ENCODE measurements around the gene RPS24. TPM values are rescaled to one million over a fixed set of nuclear protein-coding genes. Genes with fewer than 3 reads are reported as not detected.

Gene RPS24
- total and polyA plus RNA-seq, 2 of the 8 experiments (the other 6 are each of a cell fraction or from before 2014, with no cell fraction given): 2,128 to 3,943 TPM

DNA sequence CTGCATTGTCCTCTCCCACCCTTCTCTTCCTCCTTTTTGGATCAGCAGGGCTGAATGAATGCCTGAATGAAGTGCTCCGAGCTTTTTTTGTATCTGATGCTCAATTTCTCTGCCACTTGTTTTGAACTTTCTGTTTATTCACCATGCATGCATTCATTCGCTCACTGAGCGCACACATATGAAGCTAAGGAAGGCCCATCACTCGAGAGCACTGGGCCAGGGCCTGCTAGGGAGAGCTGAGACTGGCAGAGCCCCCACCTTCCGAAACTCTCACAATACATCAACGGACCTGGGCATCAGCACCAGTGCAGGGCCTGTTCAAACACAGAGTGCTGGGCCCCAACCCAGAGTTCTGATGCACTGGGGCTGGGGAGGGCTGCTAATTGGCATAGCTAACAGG, 45.7 kb downstream of the RPS24 start:
- Histone ChIP-seq H3K56ac (replicated peaks; ENCODE audit: insufficient read length, low read depth, low read length) (no peak overlapping the region), H2BK5ac (ENCODE audit: low read depth, low read length) (no peak overlapping the region), H4K91ac (replicated peaks; ENCODE audit: insufficient read length, low read length) (no peak overlapping the region), H3K23ac (ENCODE audit: insufficient read length) (no peak overlapping the region), H3K79me2 (ENCODE audit: control insufficient read depth in 1 of 2, insufficient read depth in 2 of 2, low read length in 2 of 2) (no peaks in the 10 kb centered on the region), H3K14ac (ENCODE audit: insufficient read length) (no peak overlapping the region), H3K4me2 (ENCODE audit: insufficient read depth in 1 of 2, low read depth in 2 of 2, low read length in 2 of 2) (no peak overlapping the region), H3K79me1 (ENCODE audit: low read depth, low read length) (no peaks in the 10 kb centered on the region), H3K27ac (ENCODE audit: low read depth, low read length) (no peak overlapping the region), H3K27me3 (replicated peaks in 1 of 4; ENCODE audit: control insufficient read depth in 3 of 4, extremely low read depth in 1 of 4, insufficient read depth in 3 of 4, low read length in 3 of 4) (no peaks in the 10 kb centered on the region), H3K4ac (replicated peaks; ENCODE audit: insufficient read length, low read depth, low read length) (no peak overlapping the region), H4K8ac (ENCODE audit: extremely low read depth, insufficient read depth, low read length) (no peak overlapping the region), H3K4me3 (ENCODE audit: extremely low read depth in 1 of 4, insufficient read depth in 2 of 4, low read depth in 3 of 4, low read length in 4 of 4) (no peak overlapping the region), H3K23me2 (ENCODE audit: low read depth, low read length) (no peaks in the 10 kb centered on the region), H2BK12ac (ENCODE audit: low read depth, low read length) (no peak overlapping the region), H3K18ac (ENCODE audit: extremely low read depth, low read length) (no peak overlapping the region), H2BK20ac (ENCODE audit: low read length) (no peak overlapping the region), H4K20me1 (replicated peaks in 1 of 2; ENCODE audit: control insufficient read depth in 1 of 2, insufficient read depth in 2 of 2, low read length in 2 of 2) (no peaks in the 10 kb centered on the region), H2BK120ac (replicated peaks; ENCODE audit: low read depth, low read length) (no peak overlapping the region), H3K9ac (replicated peaks in 1 of 4; ENCODE audit: extremely low read depth in 1 of 4, low read depth in 3 of 4, low read length in 3 of 4) (no peak overlapping the region), H2BK15ac (ENCODE audit: low read length) (no peak overlapping the region), H4K5ac (ENCODE audit: insufficient read length, low read depth, low read length) (no peak overlapping the region), H2AFZ (ENCODE audit: low read length) (no peak overlapping the region), H3K4me1 (replicated peaks in 1 of 4; ENCODE audit: control insufficient read depth in 3 of 4, insufficient read depth in 4 of 4, low read length in 3 of 4) (no peaks in the 10 kb centered on the region), H3K9me3 (ENCODE audit: insufficient read depth in 2 of 2, low read depth in 1 of 2, low read length in 1 of 2) (peaks cover 4 to 9% of the 10 kb centered on the region in 2 experiments; a peak in 2 of 4 replicates), H2AK5ac (ENCODE audit: low read depth, low read length) (no peak overlapping the region), H3K36me3 (ENCODE audit: control insufficient read depth in 2 of 4, insufficient read depth in 4 of 4, low read length in 3 of 4) (no peaks in the 10 kb centered on the region)
- ChIA-PET POLR2A (ENCODE audit: partially characterized antibody) (interaction anchor here (1.5 kb wide), 1 partner anchor 9 kb away, joined by 4 read pairs; no protein-coding TSS in a partner anchor), CTCF (ENCODE audit: partially characterized antibody) (interaction anchor here (0.9 to 2.3 kb wide), 5 partner anchors 9 to 88 kb away, joined by 3 to 10 read pairs (median 3); no protein-coding TSS in a partner anchor)
- FAIRE-seq: no peak
- WGBS, 2 experiments (ENCODE audit: extremely low coverage in 1 of 2, insufficient coverage in 1 of 2, insufficient read length in 1 of 2, insufficient replicate concordance in 2 of 2, low coverage in 1 of 2, low lambda C conversion rate in 2 of 2, missing lambda C conversion rate in 1 of 2): 93% methylated on average over 5 of the region's 6 CpGs; no CpG with 5 or more reads in 1 of the 2 experiments
- DNase-seq (ENCODE audit: low read depth in 1 of 2, low spot score in 2 of 2): no peak
- TF ChIP-seq RBBP5 (IDR thresholded peaks at IDR 0.05; ENCODE audit: borderline replicate concordance, low read depth, low read length) (no peak), YY1 (IDR thresholded peaks at IDR 0.05; ENCODE audit: low read depth, low read length) (no peak), CEBPB (IDR thresholded peaks at IDR 0.05; ENCODE audit: low read depth, low read length) (no peak), EGR1 (IDR thresholded peaks at IDR 0.05; ENCODE audit: borderline replicate concordance, low read depth, low read length) (no peak), TEAD4 (IDR thresholded peaks at IDR 0.05; ENCODE audit: low read depth, low read length) (no peak), ZNF274 (IDR thresholded peaks at IDR 0.05; ENCODE audit: borderline replicate concordance, extremely low read depth, low read length) (no peak), POLR2AphosphoS5 (IDR thresholded peaks at IDR 0.05; ENCODE audit: low read depth, low read length) (no peak), CBX8 (IDR thresholded peaks at IDR 0.05; ENCODE audit: borderline replicate concordance, low read depth, low read length) (no peak), SRF (IDR thresholded peaks at IDR 0.05; ENCODE audit: low read depth, low read length) (no peak)
- TF ChIP-seq, protein P1, sequence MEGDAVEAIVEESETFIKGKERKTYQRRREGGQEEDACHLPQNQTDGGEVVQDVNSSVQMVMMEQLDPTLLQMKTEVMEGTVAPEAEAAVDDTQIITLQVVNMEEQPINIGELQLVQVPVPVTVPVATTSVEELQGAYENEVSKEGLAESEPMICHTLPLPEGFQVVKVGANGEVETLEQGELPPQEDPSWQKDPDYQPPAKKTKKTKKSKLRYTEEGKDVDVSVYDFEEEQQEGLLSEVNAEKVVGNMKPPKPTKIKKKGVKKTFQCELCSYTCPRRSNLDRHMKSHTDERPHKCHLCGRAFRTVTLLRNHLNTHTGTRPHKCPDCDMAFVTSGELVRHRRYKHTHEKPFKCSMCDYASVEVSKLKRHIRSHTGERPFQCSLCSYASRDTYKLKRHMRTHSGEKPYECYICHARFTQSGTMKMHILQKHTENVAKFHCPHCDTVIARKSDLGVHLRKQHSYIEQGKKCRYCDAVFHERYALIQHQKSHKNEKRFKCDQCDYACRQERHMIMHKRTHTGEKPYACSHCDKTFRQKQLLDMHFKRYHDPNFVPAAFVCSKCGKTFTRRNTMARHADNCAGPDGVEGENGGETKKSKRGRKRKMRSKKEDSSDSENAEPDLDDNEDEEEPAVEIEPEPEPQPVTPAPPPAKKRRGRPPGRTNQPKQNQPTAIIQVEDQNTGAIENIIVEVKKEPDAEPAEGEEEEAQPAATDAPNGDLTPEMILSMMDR (IDR thresholded peaks at IDR 0.05; ENCODE audit: control extremely low read depth in 1 of 3, insufficient read depth in 1 of 3, low read depth in 1 of 3, low read length in 3 of 3): no peak
- TF ChIP-seq, protein P2, sequence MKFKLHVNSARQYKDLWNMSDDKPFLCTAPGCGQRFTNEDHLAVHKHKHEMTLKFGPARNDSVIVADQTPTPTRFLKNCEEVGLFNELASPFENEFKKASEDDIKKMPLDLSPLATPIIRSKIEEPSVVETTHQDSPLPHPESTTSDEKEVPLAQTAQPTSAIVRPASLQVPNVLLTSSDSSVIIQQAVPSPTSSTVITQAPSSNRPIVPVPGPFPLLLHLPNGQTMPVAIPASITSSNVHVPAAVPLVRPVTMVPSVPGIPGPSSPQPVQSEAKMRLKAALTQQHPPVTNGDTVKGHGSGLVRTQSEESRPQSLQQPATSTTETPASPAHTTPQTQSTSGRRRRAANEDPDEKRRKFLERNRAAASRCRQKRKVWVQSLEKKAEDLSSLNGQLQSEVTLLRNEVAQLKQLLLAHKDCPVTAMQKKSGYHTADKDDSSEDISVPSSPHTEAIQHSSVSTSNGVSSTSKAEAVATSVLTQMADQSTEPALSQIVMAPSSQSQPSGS (IDR thresholded peaks at IDR 0.05; ENCODE audit: low read length): no peak
